GM19397 (cell line): ENCODE measurements around the gene AKAP13.
"Not testable (repeated sequence)": the region's sequence is repeated elsewhere in the genome, so short reads cannot be mapped to it uniquely, and the experiment has no call there.

ENCODE experiments used
- ATAC-seq: cut with Tn5 transposase; IDR thresholded peaks from one replicate; pipeline ENCODE4 v1.9.1; 2021; ENCODE audit warnings: mild to moderate bottlenecking, moderate library complexity; ENCODE audit not compliant: unreplicated experiment

The AKAP13 gene

GRCh38 chr15:85651548-85651947 lies 271.1 kb downstream of the AKAP13 start:
- ATAC-seq: no peak

- no peak for ATAC-seq
Observed at GRCh38 chr15:85652457-85652856, 272.1 kb downstream of the AKAP13 start.

GRCh38 chr15:85657132-85657531 lies 276.7 kb downstream of the AKAP13 start:
- ATAC-seq: no peak

GRCh38 chr15:85658816-85659215 lies 278.4 kb downstream of the AKAP13 start:
- no peak for ATAC-seq

DNA sequence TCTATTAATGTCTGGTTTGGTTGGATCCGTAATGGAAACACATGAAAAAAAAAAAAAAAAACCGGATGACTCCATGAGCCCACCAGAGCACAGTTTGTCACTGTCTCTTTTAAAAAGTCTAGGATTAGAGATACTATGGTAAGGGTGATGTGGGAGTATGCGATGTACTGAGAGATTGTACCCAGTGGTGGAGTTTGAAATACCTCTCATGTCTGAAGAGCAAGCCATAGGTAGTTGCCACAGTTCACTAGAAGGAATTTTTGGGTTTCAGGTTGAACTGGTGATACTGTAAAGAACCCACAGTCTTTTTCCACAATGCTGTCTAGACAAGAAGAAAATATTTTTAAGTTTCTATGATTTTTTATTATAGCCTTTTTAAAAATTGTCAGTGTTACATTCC lies 281.5 kb downstream of the AKAP13 start:
- no peak for ATAC-seq

- not testable (repeated sequence) for ATAC-seq
Observed at GRCh38 chr15:85665677-85666076, 285.3 kb downstream of the AKAP13 start.

- ATAC-seq: peak; percentile 87
Observed at GRCh38 chr15:85667491-85668424, 287.4 kb downstream of the AKAP13 start.

- no peak for ATAC-seq
Observed at GRCh38 chr15:85671156-85671555, 290.8 kb downstream of the AKAP13 start.

DNA sequence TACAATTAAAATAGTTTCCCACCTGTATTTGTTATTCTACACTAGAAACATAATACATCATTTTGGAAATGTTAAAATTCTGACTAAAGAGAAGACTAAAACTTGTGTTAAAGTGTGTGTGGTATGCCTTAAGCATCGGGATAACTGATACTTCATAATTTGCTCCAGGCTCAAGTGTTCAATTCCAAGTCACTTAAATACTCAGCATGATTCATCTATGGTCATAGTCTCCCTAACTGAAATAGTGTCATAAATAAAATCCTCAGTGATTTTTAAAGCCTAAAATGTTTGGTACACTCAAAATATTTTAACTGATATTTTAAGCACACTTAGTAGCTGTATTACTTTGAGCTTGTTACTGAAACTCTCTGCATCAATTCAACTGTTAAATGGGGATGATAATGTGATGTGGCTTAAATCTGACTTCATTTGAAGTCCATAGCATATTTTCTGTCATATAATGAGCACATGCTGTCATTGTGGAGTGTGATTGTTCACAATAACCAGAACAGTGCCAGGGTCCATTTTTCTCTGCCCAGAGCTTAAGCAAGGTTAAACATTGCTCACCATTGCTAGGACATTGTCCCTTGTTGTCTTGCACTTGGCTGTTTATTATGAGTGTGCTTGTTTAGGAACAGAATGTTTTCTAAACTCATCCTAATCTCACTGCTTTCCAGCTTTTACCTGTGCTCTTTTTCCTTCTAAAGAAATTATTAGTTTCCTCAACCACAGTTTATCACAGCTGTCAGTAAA lies 292.1 kb downstream of the AKAP13 start:
- no peak for ATAC-seq

DNA sequence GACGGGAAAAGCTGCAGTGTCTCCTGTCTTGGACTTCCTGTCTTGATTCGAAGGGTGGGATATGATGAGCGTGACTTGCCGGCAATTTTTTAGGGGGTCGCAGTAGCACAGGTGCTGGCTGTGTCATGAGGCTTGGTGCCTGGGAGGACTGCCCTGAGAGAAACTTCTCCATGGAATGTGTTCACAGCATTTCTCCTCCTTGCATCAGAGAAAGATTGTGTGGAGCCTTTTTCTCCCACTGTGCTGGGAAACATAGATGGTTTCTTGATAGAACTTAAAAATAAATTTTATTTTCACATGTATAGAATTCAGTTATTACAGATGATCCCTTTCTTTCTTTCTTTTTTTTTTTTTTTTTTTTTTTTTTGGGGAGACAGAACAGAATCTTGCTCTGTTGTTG lies 292.9 kb downstream of the AKAP13 start:
- no peak for ATAC-seq

DNA sequence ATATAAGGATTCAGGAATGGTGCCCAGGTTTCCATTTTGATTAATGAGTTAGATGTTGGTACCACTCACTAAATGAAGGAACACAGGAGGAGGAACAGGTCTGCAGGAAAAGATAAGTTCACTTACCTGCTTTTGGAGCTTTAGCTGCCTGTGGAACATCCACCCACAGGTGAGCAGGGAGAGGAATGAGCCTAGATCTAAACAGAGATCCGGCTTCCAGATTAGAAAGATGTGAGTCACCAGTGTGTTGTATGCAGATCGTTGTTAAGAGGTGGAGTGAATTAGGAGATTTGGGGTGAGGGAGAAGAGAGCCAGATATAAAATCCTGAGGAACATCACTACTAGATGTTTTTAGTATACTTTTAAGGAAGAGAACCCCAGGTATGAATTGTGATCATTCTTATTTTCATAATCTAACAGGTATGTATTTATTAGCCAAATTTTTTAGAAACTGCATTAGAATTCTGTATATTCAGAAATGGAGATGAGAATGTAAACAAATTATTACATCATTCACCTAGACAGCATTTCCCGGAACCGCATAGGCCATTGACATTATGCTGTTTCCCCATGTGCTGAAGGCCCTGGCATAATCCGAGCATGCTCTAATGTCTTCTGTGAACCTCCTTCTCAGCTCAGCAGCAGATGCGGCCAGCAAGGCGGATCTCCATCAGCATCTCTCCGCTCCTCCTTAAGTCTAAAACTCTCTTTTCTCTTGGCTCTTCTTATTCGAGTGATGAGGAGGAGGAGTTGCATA lies 296.1 kb downstream of the AKAP13 start:
- ATAC-seq: no peak

DNA sequence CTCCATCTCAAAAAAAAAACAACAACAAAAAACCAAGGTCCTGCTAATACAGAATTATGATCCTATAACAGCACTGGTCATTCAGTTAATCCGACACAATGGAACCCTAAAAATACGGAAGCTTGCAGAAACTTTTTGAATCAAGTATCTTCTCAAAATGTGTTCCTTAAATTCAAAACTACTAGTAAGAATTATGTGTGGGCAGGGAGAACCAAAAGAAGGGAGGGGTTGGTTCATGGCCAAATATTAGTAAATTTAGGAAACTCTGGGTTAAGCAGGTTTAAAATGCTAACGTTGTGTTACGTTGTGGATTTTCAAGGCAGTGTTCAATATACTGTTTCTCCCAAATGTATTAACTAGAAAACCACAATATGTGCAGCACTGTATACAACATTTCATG lies 298.8 kb downstream of the AKAP13 start:
- no peak for ATAC-seq

GRCh38 chr15:85681386-85681785 lies 301.0 kb downstream of the AKAP13 start:
- no peak for ATAC-seq

DNA sequence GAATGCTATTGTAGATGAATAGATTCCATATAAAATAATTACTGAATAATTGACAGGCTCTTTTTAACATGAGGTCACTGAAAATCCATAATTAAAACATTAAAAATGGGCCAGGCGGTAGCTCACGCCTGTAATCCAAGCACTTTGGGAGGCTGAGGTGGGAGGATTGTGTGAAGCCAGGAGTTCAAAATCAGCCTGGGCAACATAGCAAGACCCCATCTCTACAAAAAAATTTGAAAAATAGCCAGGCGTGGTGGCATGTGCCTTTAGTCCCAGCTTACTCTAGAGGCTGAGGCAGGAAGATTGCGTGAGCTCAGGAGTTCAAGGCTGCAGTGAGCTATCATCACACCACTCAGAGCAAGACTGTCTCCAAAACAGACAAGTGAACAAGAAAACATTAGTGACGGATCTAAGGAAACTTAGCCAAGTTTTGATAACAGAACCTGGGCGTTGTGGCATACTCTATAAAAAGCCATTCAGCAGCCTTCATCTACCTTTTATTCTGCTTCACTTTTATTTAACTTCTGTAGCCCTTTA lies 303.8 kb downstream of the AKAP13 start:
- no peak for ATAC-seq

DNA sequence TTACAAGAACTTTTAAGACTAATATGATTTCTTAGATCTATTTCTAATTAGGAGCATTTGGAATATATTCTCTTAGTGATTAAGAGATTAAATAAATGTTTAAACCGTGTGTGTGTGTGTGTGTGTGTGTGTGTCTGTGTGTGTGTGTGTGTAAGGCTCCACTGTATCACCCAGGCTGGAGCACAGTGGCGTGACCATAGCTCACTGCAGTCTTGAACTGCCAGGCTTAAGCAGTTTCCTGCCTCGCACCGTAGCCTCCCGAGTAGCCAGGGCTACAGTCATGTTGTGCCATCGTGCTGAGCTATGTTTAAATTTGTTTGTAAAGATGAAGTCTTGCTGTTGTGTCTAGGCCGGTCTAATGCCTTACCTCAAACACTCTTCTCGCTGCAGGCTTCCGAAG lies 305.0 kb downstream of the AKAP13 start:
- ATAC-seq: no peak

DNA sequence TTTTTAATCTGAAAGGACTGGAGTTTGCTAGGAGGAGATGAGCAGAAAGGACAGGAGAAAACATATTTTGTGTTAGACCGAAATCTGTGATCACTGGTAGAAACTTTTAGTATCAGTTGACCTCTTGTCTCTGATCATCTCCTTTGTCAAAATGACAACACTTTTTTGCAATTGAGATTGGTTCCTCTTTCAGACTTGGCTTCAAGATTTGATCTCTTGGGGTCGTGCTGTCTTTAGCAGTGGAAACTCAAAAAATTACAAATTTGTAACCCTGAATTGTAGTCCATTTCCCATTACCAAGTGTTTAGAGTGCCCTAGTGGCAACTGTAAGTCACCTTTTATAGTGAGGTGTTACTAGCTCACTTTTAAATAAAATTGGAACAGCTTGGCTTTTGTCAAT lies 306.9 kb downstream of the AKAP13 start:
- no peak for ATAC-seq

GRCh38 chr15:85688711-85689110 lies 308.3 kb downstream of the AKAP13 start:
- ATAC-seq: no peak

- peak; percentile 39 for ATAC-seq
Observed at GRCh38 chr15:85689729-85690128, 309.3 kb downstream of the AKAP13 start.

GRCh38 chr15:85690561-85691231 lies 310.3 kb downstream of the AKAP13 start:
- peak; percentile 41 for ATAC-seq
